K562 (cell line): ENCODE measurements around the gene DNAJC6. TPM values are rescaled to one million over a fixed set of nuclear protein-coding genes. Genes with fewer than 3 reads are reported as not detected.

ENCODE experiments used
- CHD7 ChIP-seq: fragments of 200-600 bp; sonication (generic); IDR thresholded peaks from one replicate; pipeline ENCODE4 v1.6.1; 2012; ENCODE audit warnings: mild to moderate bottlenecking, low read depth, low read length, inconsistent platforms
- FOXK2 ChIP-seq, 2 experiments: fragments of 450-650 bp; IDR thresholded peaks in 1 of 2; conservative IDR thresholded peaks in 1 of 2; 2 replicates each; pipeline ENCODE4 v1.6.1; 2016; ENCODE audit warnings: low read depth in 2 of 2, mild to moderate bottlenecking in 1 of 2
- GATA2 ChIP-seq: sonication (generic); formaldehyde crosslinking; IDR thresholded peaks from 2 replicates; pipeline ENCODE4 v1.4.0; 2020; ENCODE audit warnings: mild to moderate bottlenecking, missing genetic modification reagents
- GATAD2A ChIP-seq: fragments of 450-650 bp; IDR thresholded peaks from 2 replicates; pipeline ENCODE4 v1.6.1; 2017
- KDM1A ChIP-seq, 2 experiments: fragments of 450-650 bp; IDR thresholded peaks; 2 replicates each; pipeline ENCODE4 v1.6.1; 2016; ENCODE audit warnings: mild to moderate bottlenecking in 2 of 2
- LARP7 ChIP-seq: fragments of 450-650 bp; IDR thresholded peaks from 2 replicates; pipeline ENCODE4 v1.6.1; 2016
- POLR2B ChIP-seq: fragments of 450-650 bp; IDR thresholded peaks from 2 replicates; pipeline ENCODE4 v1.6.1; 2018; ENCODE audit warnings: low read depth; ENCODE audit not compliant: partially characterized antibody
- SIRT6 ChIP-seq: IDR thresholded peaks from one replicate; pipeline ENCODE4 v1.6.1; 2012; ENCODE audit warnings: low read depth, mild to moderate bottlenecking, control low read depth, inconsistent platforms, low read length, moderate library complexity
- SMARCE1 ChIP-seq: fragments of 450-650 bp; IDR thresholded peaks from 2 replicates; pipeline ENCODE4 v1.7.1; 2016; ENCODE audit warnings: mild to moderate bottlenecking
- ZKSCAN8 ChIP-seq: fragments of 200-800 bp; sonication (Bioruptor generic); IDR thresholded peaks from 2 replicates; pipeline ENCODE4 v1.6.1; 2016; ENCODE audit warnings: missing genetic modification characterization, missing compliant biosample characterization
- polyA plus RNA-seq, 8 experiments: library from polyadenylated mRNA; depleted of rRNA in 4 of 8; stranded (reverse) in 5 of 8; unstranded in 3 of 8; fragments of >200 nt; fragmentation: Nextera tagmentation in 2 of 8; fragmentation: Illumina TruSeq in 1 of 8; extraction: Ambion mirVana in 2 of 8; extraction: Trizol in 1 of 8; gene quantifications; 2 replicates each; pipeline versions ENCODE4 v1.2.1 to v1.2.3, GENCODE V29; 2011 to 2014; ENCODE audit warnings: inconsistent platforms in 1 of 8, missing spikeins in 1 of 8
- total RNA-seq, 7 experiments: library from RNA; depleted of rRNA in 6 of 7; stranded (reverse); fragments of >200 nt in 6 of 7; fragmentation: Illumina TruSeq in 2 of 7; extraction: Trizol in 2 of 7; gene quantifications; 2 replicates each; pipeline versions ENCODE4 v1.2.1 to v1.2.3, GENCODE V29; 2011 to 2021; ENCODE audit warnings: low replicate concordance in 1 of 7
- TF ChIP-seq, protein P1 (sequence below): fragments of 250-450 bp; sonication (Bioruptor Pico); IDR thresholded peaks from 2 replicates; pipeline ENCODE4 v1.8.0; 2022; ENCODE audit warnings: moderate library complexity, mild to moderate bottlenecking, inconsistent platforms

The DNAJC6 gene
- total and polyA plus RNA-seq, 9 of the 15 experiments (the other 6 are each of a cell fraction or from before 2014, with no cell fraction given), result 6.7 to 78.7 (median 28.0) TPM

GRCh38 chr1:65277605-65278347 lies 31.6 kb upstream of the DNAJC6 start (continued):
- no peak for TF ChIP-seq CHD7
- no peak for TF ChIP-seq SIRT6
- 0 out of 4 replicates have a peak, but pooled peaks of 1 of the 2 experiments have one; percentile 39 for TF ChIP-seq FOXK2 (conservative IDR thresholded peaks at IDR 0.05 in 1 of 2, IDR thresholded peaks at IDR 0.05 in 1 of 2; ENCODE audit: low read depth in 2 of 2)
- TF ChIP-seq ZKSCAN8 (CRISPR knock-in tag), result no peak
- peak; percentile 79 for TF ChIP-seq GATAD2A
- TF ChIP-seq KDM1A (IDR thresholded peaks at IDR 0.05), result peak; percentile 57 to 60
- TF ChIP-seq LARP7, result no peak
- peak; percentile 71 for TF ChIP-seq GATA2 (CRISPR knock-in tag)
- peak; percentile 94 for TF ChIP-seq SMARCE1
- no peak for TF ChIP-seq POLR2B
- TF ChIP-seq, protein P1, sequence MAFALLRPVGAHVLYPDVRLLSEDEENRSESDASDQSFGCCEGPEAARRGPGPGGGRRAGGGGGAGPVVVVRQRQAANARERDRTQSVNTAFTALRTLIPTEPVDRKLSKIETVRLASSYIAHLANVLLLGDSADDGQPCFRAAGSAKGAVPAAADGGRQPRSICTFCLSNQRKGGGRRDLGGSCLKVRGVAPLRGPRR (CRISPR knock-in tag), result no peak
